ENCODE measurements around the gene SLC2A1. TPM values are rescaled to one million over a fixed set of nuclear protein-coding genes. Genes with fewer than 3 reads are reported as not detected.
A peak's percentile ranks its signal among the peaks of the same experiment; 100 is the strongest.

The SLC2A1 gene
- total and polyA plus RNA-seq, 8 donors, result 1.2 to 39.8 (median 18.3) TPM

DNA sequence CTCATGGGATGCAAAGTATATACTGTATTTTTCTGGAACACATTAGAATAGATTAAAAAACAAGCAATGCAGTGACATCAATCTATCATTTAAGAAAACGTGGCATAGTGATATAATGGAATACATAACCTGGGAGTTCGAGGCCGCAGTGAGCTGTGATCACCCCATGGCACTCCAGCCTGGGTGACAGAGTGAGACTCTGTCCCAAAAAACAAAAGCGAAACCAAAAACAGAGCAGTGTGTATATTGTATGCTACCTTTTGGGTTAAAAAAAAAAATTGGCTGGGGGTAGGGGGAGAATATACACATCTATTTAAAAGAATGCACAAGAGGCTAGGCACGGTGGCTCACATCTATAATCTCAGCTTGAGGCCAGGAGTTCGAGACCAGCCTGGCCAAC is 13.5 kb downstream of the SLC2A1 start:
- 42 to 79% (median 52%) methylated on average over 6 of the region's 6 CpGs for WGBS, 5 donors
- H3K27ac ChIP-seq, result peak overlapping the region; percentile 67 to 86 (median 81)
- intact Hi-C loops (cut with DNase I; ENCODE audit: low total_unique reads), result no loop called here

DNA sequence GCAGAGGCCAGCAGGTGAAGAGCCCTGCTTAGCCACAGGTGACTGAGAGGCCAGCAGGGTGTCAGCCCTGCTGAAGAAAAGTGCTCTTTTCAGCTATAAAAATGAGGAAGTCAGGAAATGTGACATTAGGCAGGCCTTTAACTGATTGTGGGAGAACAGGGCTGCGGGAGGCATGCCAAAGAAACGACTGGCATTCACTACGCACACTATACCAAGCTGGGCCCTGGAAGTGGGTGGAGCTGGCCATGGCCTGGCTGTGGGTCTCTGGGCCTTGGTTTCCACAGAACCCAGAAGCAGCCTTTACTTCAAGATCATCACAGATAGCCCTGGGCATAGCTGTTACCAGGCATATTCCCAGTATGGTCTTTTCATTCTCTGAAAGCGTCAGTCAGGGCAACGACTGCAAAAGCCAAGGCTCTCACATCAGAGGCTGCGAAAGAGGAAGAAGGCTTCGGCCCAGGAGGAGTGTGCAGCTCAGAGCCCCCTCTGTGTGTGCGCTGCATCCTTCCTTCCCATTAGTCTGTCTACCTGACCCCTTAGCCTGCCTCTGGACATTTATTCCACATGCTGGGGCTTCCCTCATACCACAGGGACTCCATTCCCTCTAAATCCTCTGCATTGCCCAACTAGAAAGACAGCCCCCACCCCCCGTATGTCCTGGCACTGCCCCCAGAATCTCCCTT is 14.3 kb downstream of the SLC2A1 start:
- peaks cover 76 to 100% (median 93%) of the 10 kb centered on the region in 4 donors for H3K4me1 ChIP-seq
- intact Hi-C loops (cut with DNase I; ENCODE audit: low total_unique reads), result no loop called here
- WGBS, 5 donors, result 41 to 64% (median 51%) methylated on average over 8 to 9 of the region's 9 CpGs

More for the DNA sequence above, 13.5 kb downstream of the SLC2A1 start:
- Histone ChIP-seq H3K36me3 (peaks cover 0 to 12% (median 5%) of the 10 kb centered on the region in 4 donors), H3K27me3 (no peaks in the 10 kb centered on the region), H3K4me1 (peaks cover 78 to 100% (median 93%) of the 10 kb centered on the region in 4 donors), H3K4me3 (no peak overlapping the region), H3K9me3 (no peaks in the 10 kb centered on the region)
- TF ChIP-seq POLR2A (IDR thresholded peaks at IDR 0.05) (no peak), EP300 (IDR thresholded peaks at IDR 0.05) (no peak), POLR2AphosphoS5 (IDR thresholded peaks at IDR 0.05) (no peak)
- TF ChIP-seq, protein P1, sequence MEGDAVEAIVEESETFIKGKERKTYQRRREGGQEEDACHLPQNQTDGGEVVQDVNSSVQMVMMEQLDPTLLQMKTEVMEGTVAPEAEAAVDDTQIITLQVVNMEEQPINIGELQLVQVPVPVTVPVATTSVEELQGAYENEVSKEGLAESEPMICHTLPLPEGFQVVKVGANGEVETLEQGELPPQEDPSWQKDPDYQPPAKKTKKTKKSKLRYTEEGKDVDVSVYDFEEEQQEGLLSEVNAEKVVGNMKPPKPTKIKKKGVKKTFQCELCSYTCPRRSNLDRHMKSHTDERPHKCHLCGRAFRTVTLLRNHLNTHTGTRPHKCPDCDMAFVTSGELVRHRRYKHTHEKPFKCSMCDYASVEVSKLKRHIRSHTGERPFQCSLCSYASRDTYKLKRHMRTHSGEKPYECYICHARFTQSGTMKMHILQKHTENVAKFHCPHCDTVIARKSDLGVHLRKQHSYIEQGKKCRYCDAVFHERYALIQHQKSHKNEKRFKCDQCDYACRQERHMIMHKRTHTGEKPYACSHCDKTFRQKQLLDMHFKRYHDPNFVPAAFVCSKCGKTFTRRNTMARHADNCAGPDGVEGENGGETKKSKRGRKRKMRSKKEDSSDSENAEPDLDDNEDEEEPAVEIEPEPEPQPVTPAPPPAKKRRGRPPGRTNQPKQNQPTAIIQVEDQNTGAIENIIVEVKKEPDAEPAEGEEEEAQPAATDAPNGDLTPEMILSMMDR (IDR thresholded peaks at IDR 0.05), result no peak
- no peak for DNase-seq

DNA sequence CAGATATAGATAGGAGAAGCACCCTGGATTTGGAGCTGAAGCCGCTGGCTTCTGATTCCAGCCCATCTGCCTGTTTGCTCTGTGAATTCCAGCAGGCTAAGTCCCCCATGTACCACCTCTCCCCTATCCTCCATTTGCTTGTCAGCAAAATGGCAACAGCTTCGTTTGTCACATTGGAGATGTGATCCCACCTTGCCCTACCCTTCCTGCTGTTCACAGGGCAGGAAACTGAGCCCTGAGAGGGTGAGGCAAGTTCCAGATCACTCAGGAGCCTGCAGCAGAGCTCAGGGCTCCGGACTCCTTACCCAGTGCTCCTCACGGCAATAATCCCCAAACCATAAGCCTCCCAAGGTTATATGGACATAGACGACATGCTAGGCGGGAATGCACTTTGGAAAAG is 14.9 kb downstream of the SLC2A1 start:
- Histone ChIP-seq H3K4me1 (peaks cover 76 to 100% (median 95%) of the 10 kb centered on the region in 4 donors), H3K4me3 (no peak overlapping the region), H3K36me3 (peaks cover 0 to 12% (median 5%) of the 10 kb centered on the region in 4 donors), H3K9me3 (no peaks in the 10 kb centered on the region), H3K27ac (peak overlapping the region; percentile 67 to 86 (median 81)), H3K27me3 (no peaks in the 10 kb centered on the region)
- intact Hi-C loops (cut with DNase I; ENCODE audit: low total_unique reads), result no loop called here
- TF ChIP-seq POLR2A (IDR thresholded peaks at IDR 0.05), result no peak
- TF ChIP-seq POLR2AphosphoS5 (IDR thresholded peaks at IDR 0.05), result no peak
- TF ChIP-seq, protein P1 (IDR thresholded peaks at IDR 0.05), result no peak
- no peak for TF ChIP-seq EP300 (IDR thresholded peaks at IDR 0.05)
- no peak for DNase-seq
- WGBS, 5 donors, result 39 to 61% (median 50%) methylated on average over 6 of the region's 6 CpGs

More for the DNA sequence above, 14.3 kb downstream of the SLC2A1 start:
- peak; percentile 79 to 85 for DNase-seq
- H3K27me3 ChIP-seq, result no peaks in the 10 kb centered on the region
- H3K9me3 ChIP-seq, result no peaks in the 10 kb centered on the region
- TF ChIP-seq EP300 (IDR thresholded peaks at IDR 0.05) (no peak), POLR2AphosphoS5 (IDR thresholded peaks at IDR 0.05) (peak in 1 of 3 donors; percentile 42)
- no peak overlapping the region for H3K4me3 ChIP-seq
- H3K36me3 ChIP-seq, result peaks cover 0 to 12% (median 5%) of the 10 kb centered on the region in 4 donors
- peak overlapping the region; percentile 67 to 86 (median 81) for H3K27ac ChIP-seq

DNA sequence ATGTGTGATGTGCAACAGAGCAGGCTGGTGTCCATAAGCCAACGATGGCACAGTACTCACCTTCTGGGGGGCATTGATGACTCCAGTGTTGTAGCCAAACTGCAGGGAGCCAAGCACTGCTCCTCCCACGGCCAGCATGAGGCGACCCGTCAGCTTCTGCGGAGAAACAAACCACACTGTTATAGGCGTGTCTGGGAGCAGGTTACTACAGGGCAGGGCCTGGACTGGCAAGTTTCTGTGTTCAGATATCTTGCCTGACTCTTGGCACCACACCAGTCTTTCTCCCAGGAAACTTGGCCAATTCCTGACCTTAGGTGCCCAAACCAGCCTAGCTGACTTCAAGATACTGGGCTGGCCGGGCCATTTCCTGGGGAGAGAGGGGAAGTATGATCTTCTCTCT is 15.5 kb downstream of the SLC2A1 start:
- H3K27ac ChIP-seq, result peak overlapping the region; percentile 67 to 86 (median 81)
- WGBS, 5 donors, result 22 to 38% (median 28%) methylated on average over 2 to 7 of the region's 7 CpGs

DNA sequence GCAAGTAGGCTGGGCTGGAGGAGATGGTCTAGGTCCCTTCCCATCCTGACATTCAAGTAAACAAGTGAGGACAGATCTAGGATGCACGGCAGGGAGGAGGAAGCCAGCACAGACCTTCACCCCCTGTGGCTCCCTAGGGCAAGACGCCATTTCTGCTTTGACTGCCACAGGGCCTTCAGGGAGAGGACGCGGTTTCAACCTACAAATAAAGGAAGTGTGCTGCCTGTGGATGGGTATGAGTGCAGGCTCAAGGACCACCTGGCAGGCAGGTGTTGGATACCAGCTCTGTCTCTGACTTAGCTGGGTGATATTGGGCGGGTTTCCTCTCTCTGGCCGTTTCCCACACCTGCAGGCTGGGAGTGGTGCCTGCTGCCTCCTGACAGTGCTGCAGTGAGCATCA is 16.2 kb downstream of the SLC2A1 start:
- Histone ChIP-seq H3K36me3 (peaks cover 0 to 12% (median 7%) of the 10 kb centered on the region in 4 donors), H3K27me3 (no peaks in the 10 kb centered on the region), H3K9me3 (no peaks in the 10 kb centered on the region), H3K27ac (peak overlapping the region; percentile 28 to 86 (median 81)), H3K4me1 (peaks cover 80 to 100% (median 96%) of the 10 kb centered on the region in 4 donors), H3K4me3 (no peak overlapping the region)
- WGBS, 5 donors, result 55 to 72% (median 69%) methylated on average over 6 of the region's 6 CpGs
- TF ChIP-seq POLR2AphosphoS5 (IDR thresholded peaks at IDR 0.05) (no peak), POLR2A (IDR thresholded peaks at IDR 0.05) (no peak), EP300 (IDR thresholded peaks at IDR 0.05) (no peak)
- TF ChIP-seq, protein P1 (IDR thresholded peaks at IDR 0.05), result no peak
- intact Hi-C loops (cut with DNase I; ENCODE audit: low total_unique reads), result no loop called here
- DNase-seq, result no peak

More for the DNA sequence above, 15.5 kb downstream of the SLC2A1 start:
- DNase-seq, result peak; percentile 91 to 92
- Histone ChIP-seq H3K27me3 (no peaks in the 10 kb centered on the region), H3K9me3 (no peaks in the 10 kb centered on the region), H3K4me1 (peaks cover 76 to 100% (median 96%) of the 10 kb centered on the region in 4 donors), H3K36me3 (peaks cover 0 to 12% (median 5%) of the 10 kb centered on the region in 4 donors), H3K4me3 (no peak overlapping the region)
- intact Hi-C loops (cut with DNase I; ENCODE audit: low total_unique reads), result no loop called here
- TF ChIP-seq POLR2A (IDR thresholded peaks at IDR 0.05) (no peak), POLR2AphosphoS5 (IDR thresholded peaks at IDR 0.05) (peak; percentile 57 to 86 (median 76)), EP300 (IDR thresholded peaks at IDR 0.05) (no peak)

All from stomach (tissue), 9 donors.